K562 (cell line): ENCODE data around the gene BMP6. TPM values are rescaled to one million over a fixed set of nuclear protein-coding genes. Genes with fewer than 3 reads are reported as not detected.
A peak's percentile ranks its signal among the peaks of the same experiment; 100 is the strongest.

Experiments
- ARNT ChIP-seq, 2 experiments: fragments of 450-650 bp; IDR thresholded peaks; 2 replicates each; pipeline ENCODE4 v1.6.1; 2016; ENCODE audit warnings: mild to moderate bottlenecking in 1 of 2
- BCOR ChIP-seq: fragments of 450-650 bp; IDR thresholded peaks from 2 replicates; pipeline ENCODE4 v1.6.1; 2016
- CBFA2T2 ChIP-seq: fragments of 450-650 bp; conservative IDR thresholded peaks from 2 replicates; pipeline ENCODE4 v1.6.1; 2017; ENCODE audit warnings: mild to moderate bottlenecking
- CC2D1A ChIP-seq: fragments of 450-650 bp; IDR thresholded peaks from 2 replicates; pipeline ENCODE4 v1.6.1; 2017; ENCODE audit warnings: mild to moderate bottlenecking
- ELK3 ChIP-seq: fragments of 450-650 bp; formaldehyde crosslinking; IDR thresholded peaks from 2 replicates; pipeline ENCODE4 v1.4.0; 2020; ENCODE audit warnings: mild to moderate bottlenecking
- HCFC1 ChIP-seq: IDR thresholded peaks from 2 replicates; pipeline ENCODE4 v1.6.1; 2012; ENCODE audit warnings: low read depth, low read length, improper control_type of control experiment
- HINFP ChIP-seq: fragments of 450-650 bp; conservative IDR thresholded peaks from 2 replicates; pipeline ENCODE4 v1.6.1; 2016; ENCODE audit warnings: missing genetic modification characterization, low read depth, mild to moderate bottlenecking, control low read depth, missing compliant biosample characterization
- HNRNPLL ChIP-seq: fragments of 200-400 bp; formaldehyde crosslinking; IDR thresholded peaks from 2 replicates; pipeline ENCODE4 v1.6.1; 2017; ENCODE audit warnings: low read length, low read depth, mild to moderate bottlenecking; ENCODE audit not compliant: poor library complexity, severe bottlenecking
- KDM5B ChIP-seq: fragments of 200-600 bp; sonication (generic); IDR thresholded peaks from 2 replicates; pipeline ENCODE4 v1.6.1; 2012; ENCODE audit warnings: low read depth, mild to moderate bottlenecking, moderate library complexity, low read length, control low read depth, inconsistent platforms; ENCODE audit not compliant: insufficient replicate concordance
- L3MBTL2 ChIP-seq: fragments of 450-650 bp; IDR thresholded peaks from 2 replicates; pipeline ENCODE4 v1.6.1; 2016; ENCODE audit warnings: mild to moderate bottlenecking, moderate library complexity
- LARP7 ChIP-seq: fragments of 450-650 bp; IDR thresholded peaks from 2 replicates; pipeline ENCODE4 v1.6.1; 2016
- LEF1 ChIP-seq: fragments of 450-650 bp; IDR thresholded peaks from 2 replicates; pipeline ENCODE4 v1.6.1; 2016; ENCODE audit warnings: mild to moderate bottlenecking
- MCM2 ChIP-seq: fragments of 450-650 bp; IDR thresholded peaks from 2 replicates; pipeline ENCODE4 v1.6.1; 2017; ENCODE audit warnings: low read depth, mild to moderate bottlenecking
- MCM5 ChIP-seq: fragments of 450-650 bp; IDR thresholded peaks from 2 replicates; pipeline ENCODE4 v1.6.1; 2016; ENCODE audit warnings: low read depth
- NR0B1 ChIP-seq: fragments of 450-650 bp; IDR thresholded peaks from one replicate; pipeline ENCODE4 v1.6.1; 2018; ENCODE audit warnings: mild to moderate bottlenecking, moderate library complexity; ENCODE audit not compliant: partially characterized antibody
- PHB2 ChIP-seq: fragments of 450-650 bp; IDR thresholded peaks from 2 replicates; pipeline ENCODE4 v1.6.1; 2017; ENCODE audit warnings: low read depth
- POLR2H ChIP-seq: IDR thresholded peaks from 2 replicates; pipeline ENCODE4 v1.6.1; 2016; ENCODE audit warnings: missing genetic modification characterization, low read depth, mild to moderate bottlenecking, control low read depth, missing compliant biosample characterization, moderate library complexity
- SRSF3 ChIP-seq: fragments of 200-400 bp; formaldehyde crosslinking; IDR thresholded peaks from 2 replicates; pipeline ENCODE4 v1.6.1; 2016; ENCODE audit warnings: mild to moderate bottlenecking, low read length, moderate library complexity; ENCODE audit not compliant: insufficient read depth
- TARDBP ChIP-seq: fragments of 450-650 bp; IDR thresholded peaks from 2 replicates; pipeline ENCODE4 v1.6.1; 2016
- TCF7L2 ChIP-seq: fragments of 150-350 bp; IDR thresholded peaks from 2 replicates; pipeline ENCODE4 v1.6.1; 2016; ENCODE audit warnings: low read depth, mild to moderate bottlenecking, low read length, moderate library complexity
- YY1 ChIP-seq, 3 experiments: IDR thresholded peaks; 2 replicates each; pipeline ENCODE4 v1.6.1; 2011; ENCODE audit warnings: low read length in 2 of 3, mild to moderate bottlenecking in 2 of 3, moderate library complexity in 2 of 3, borderline replicate concordance in 1 of 3, control low read depth in 1 of 3, low read depth in 1 of 3; ENCODE audit not compliant: insufficient read depth in 3 of 3, insufficient replicate concordance in 2 of 3, control insufficient read depth in 1 of 3, insufficient read length in 1 of 3; ENCODE audit errors: extremely low read depth in 1 of 3
- ZEB2 ChIP-seq: fragments of 450-650 bp; IDR thresholded peaks from 2 replicates; pipeline ENCODE4 v1.6.1; 2016
- ZNF224 ChIP-seq: sonication (generic); formaldehyde crosslinking; IDR thresholded peaks from 2 replicates; pipeline ENCODE4 v1.8.0; 2022; ENCODE audit warnings: mild to moderate bottlenecking, missing genetic modification reagents
- ZNF316 ChIP-seq: fragments of 450-650 bp; IDR thresholded peaks from 2 replicates; pipeline ENCODE4 v1.6.1; 2016
- ZNF707 ChIP-seq: fragments of 250-450 bp; sonication (Bioruptor Pico); conservative IDR thresholded peaks from 2 replicates; pipeline ENCODE4 v1.8.0; 2022; ENCODE audit warnings: inconsistent platforms, mild to moderate bottlenecking, moderate library complexity
- polyA plus RNA-seq, 8 experiments: library from polyadenylated mRNA; depleted of rRNA in 4 of 8; stranded (reverse) in 5 of 8; unstranded in 3 of 8; fragments of >200 nt; fragmentation: Nextera tagmentation in 2 of 8; fragmentation: Illumina TruSeq in 1 of 8; extraction: Ambion mirVana in 2 of 8; extraction: Trizol in 1 of 8; gene quantifications; 2 replicates each; pipeline versions ENCODE4 v1.2.1 to v1.2.3, GENCODE V29; 2011 to 2014; ENCODE audit warnings: inconsistent platforms in 1 of 8, missing spikeins in 1 of 8
- total RNA-seq, 7 experiments: library from RNA; depleted of rRNA in 6 of 7; stranded (reverse); fragments of >200 nt in 6 of 7; fragmentation: Illumina TruSeq in 2 of 7; extraction: Trizol in 2 of 7; gene quantifications; 2 replicates each; pipeline versions ENCODE4 v1.2.1 to v1.2.3, GENCODE V29; 2011 to 2021; ENCODE audit warnings: low replicate concordance in 1 of 7

BMP6 gene
- total and polyA plus RNA-seq, 9 of the 15 experiments (the other 6 are each of a cell fraction or from before 2014, with no cell fraction given) = 0.01 to 0.13 (median 0.06) TPM; not detected in 3

GRCh38 chr6:7899101-7899888 is 173.4 kb downstream of the BMP6 start (continued):
- TF ChIP-seq MCM2 (no peak), HINFP (tag) (no peak), TARDBP (peak; percentile 67; the same call in 1 of the 2 replicates), LEF1 (peak; percentile 73; the same call in 1 of the 2 replicates), KDM5B (no peak), SRSF3 (no peak), ELK3 (CRISPR knock-in tag) (no peak), LARP7 (no peak), ARNT (IDR thresholded peaks at IDR 0.05) (peak; percentile 66 to 78; a peak in 1 of 4 replicates), HCFC1 (no peak), ZEB2 (peak; percentile 33; the same call in 1 of the 2 replicates), POLR2H (tag) (no peak), BCOR (peak; percentile 83), MCM5 (no peak), ZNF316 (no peak), ZNF224 (no peak), NR0B1 (no peak), PHB2 (peak; percentile 88), CBFA2T2 (peak; percentile 97), YY1 (IDR thresholded peaks at IDR 0.05; ENCODE audit: borderline replicate concordance in 1 of 3, control insufficient read depth in 1 of 3, extremely low read depth in 1 of 3, insufficient read depth in 3 of 3, insufficient read length in 1 of 3, insufficient replicate concordance in 2 of 3, low read depth in 1 of 3, low read length in 2 of 3) (peak in 1 of 3 experiments; percentile 65), L3MBTL2 (no peak), CC2D1A (peak; percentile 92; the same call in 1 of the 2 replicates), HNRNPLL (no peak), TCF7L2 (no peak), ZNF707 (CRISPR knock-in tag) (no peak)
